GM19328 (cell line): Measurements from ENCODE around the gene NRP1.
"Not testable (repeated sequence)": the region's sequence is repeated elsewhere in the genome, so short reads cannot be mapped to it uniquely, and the experiment has no call there.

Experiments
- ATAC-seq: cut with Tn5 transposase; IDR thresholded peaks from one replicate; pipeline ENCODE4 v1.9.1; 2021; ENCODE audit warnings: mild to moderate bottlenecking, moderate library complexity; ENCODE audit not compliant: unreplicated experiment

NRP1 gene

GRCh38 chr10:33154590-33154989, 179.9 kb downstream of the NRP1 start:
- ATAC-seq: no peak

DNA sequence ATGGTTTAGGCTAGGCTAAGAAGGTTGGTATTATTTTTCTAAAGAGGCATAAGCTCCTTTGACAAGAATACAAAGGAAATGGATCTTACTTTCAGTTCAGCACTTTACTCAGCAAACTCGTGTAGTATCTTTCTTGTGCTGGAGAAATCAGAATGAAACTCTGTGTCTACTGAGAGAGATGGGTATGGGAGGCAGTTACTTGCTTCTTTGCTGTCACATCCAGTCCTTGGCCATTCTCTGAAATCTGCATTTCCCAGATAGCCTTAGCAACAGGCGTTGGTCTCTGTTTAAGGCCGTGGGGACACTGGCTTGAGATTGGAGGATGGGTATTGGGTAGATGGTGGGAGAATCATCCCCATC, 180.5 kb downstream of the NRP1 start:
- ATAC-seq: no peak

DNA sequence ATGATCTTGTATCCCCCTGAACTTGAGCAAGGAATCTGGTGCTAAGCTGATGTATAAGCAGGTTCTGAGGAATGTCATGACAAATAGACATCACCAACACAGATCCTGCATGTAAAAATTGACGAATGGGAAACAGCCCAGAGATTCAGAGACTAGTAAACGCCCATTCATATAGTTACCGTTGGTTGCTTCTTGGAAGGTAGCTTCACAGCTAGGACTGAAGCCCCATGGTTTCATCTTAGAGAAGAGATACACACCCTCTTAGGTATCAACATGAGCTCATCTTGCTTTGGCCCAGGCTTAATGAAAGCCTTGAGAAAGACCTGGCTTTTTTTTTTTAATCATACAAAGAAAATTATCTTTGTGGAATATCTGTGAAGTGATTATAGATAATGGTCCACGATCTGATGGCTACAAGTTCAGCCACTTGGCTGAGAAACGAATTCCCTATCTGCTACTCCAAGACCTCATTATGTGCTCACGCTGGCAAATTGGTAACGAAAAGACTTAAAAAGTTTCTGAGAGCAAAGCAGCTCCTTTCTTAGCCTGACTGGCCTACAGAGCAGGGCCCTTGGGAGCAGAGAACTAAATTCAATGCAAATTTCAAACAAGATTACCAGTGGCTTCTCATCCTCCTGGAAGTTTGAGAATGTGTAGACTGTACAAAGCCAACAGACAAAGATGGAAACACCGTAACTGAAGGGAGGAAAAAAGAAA, 181.1 kb downstream of the NRP1 start:
- ATAC-seq: no peak

- no peak for ATAC-seq
Measured at GRCh38 chr10:33152750-33153149, 181.7 kb downstream of the NRP1 start.

GRCh38 chr10:33152146-33152545, 182.3 kb downstream of the NRP1 start:
- no peak for ATAC-seq

DNA sequence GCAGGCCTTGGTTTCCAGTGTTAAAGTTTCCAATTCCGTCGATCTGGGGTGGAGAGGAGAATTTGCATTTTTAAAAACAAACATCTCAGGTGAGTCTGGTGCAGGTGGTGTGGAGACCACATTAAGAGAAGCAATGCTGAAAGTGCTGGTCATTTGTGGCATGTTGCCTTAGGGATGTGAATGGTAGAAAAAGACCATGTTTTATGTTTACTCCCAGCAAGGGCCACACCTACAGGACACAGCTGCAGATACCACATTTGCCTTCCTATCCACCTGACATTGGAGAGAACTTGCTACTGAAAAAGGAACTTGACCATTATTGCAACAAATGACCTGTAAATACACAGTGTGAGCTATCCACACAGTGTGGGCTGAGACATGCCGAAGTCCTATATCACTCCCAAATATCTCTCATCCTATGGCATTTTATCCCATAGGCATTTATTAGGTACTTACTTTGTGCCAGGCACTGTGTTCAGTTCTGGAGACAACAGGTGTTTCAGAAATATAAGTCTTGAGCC, 183.1 kb downstream of the NRP1 start:
- peak; percentile 44 for ATAC-seq

- ATAC-seq: no peak
Measured at GRCh38 chr10:33150889-33151288, 183.6 kb downstream of the NRP1 start.

DNA sequence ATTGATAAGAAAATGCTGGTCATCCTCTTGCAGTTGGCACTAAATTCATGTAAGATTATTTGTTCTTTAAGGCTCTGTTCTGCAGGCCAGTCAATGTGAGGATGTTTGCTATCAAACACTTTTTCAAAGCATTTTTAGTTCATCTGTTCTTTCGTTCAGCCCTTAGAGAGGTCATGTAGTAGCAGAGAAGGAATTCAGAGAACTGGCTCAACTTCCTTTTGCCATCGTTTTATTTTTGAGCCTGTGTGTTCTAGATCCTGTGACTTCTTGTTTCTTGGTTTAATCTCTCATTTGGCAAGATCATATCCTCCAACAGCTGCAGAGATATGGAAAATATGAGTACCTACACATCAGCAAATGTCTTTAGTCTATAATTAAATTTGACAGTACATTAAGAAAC, 184.3 kb downstream of the NRP1 start:
- ATAC-seq: no peak

- ATAC-seq: no peak
Measured at GRCh38 chr10:33147013-33147310, 187.5 kb downstream of the NRP1 start.

- ATAC-seq: no peak
Measured at GRCh38 chr10:33146189-33147012, 188.1 kb downstream of the NRP1 start.

GRCh38 chr10:33145451-33146188, 188.8 kb downstream of the NRP1 start:
- no peak for ATAC-seq

GRCh38 chr10:33143160-33143728, 191.2 kb downstream of the NRP1 start:
- ATAC-seq: no peak

DNA sequence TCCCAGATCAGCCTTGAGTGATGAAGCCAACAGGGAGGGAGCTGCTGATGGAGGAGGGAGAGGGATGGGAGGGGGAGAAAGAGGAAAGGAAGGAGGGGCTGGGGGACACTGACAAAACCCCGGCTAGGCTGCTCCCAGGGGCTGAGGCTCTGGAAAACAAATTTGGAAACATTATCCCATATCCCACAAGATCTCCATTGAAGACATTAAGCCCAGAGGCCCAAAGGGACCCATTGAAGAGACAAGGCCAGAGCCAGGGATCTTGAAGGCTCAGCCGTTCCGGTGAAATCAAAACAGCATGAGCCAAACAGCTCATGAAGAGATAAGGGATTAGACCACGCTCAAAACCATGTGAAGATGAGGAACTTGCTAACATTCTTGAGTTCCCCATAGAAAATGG, 192.2 kb downstream of the NRP1 start:
- ATAC-seq: no peak

DNA sequence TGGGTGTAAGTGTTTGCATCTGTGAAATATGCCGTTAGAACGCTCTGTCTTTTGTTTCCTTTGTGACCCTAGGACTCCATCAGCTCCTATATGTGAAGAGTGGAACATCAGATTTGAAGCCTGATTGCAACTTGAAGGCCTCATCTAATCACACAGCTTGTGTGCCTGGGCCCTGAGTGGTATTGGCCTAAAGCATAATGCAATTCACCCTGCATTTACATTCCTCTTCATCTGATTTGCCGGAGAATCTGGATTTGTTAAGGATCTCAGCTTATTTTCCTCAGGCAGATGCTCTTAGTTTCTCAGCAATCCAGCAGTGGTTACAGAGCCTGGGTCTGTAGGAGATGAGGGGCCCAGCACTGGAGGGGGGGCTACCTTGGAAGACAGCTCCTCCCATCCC, 193.2 kb downstream of the NRP1 start:
- ATAC-seq: no peak

- no peak for ATAC-seq
Measured at GRCh38 chr10:33139181-33139646, 195.3 kb downstream of the NRP1 start.

DNA sequence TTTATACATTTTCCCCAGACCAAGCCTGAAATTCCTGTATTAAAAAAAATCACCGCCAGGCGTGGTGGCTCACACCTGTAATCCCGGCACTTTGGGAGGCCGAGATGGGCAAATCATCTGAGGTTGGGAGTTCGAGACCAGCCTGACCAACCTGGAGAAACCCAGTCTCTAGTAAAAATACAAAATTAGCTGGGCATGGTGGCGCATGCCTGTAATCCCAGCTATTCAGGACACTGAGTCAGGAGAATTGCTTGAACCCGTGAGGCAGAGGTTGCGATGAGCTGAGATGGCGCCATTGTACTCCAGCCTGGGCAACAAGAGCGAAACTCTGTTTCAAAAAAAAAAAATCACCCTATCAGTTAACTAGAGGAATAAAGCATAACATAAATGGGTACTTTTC, 195.8 kb downstream of the NRP1 start:
- not testable (repeated sequence) for ATAC-seq

- ATAC-seq: no peak
Measured at GRCh38 chr10:33137356-33138005, 197.0 kb downstream of the NRP1 start.

GRCh38 chr10:33136781-33137180, 197.7 kb downstream of the NRP1 start:
- ATAC-seq: no peak

DNA sequence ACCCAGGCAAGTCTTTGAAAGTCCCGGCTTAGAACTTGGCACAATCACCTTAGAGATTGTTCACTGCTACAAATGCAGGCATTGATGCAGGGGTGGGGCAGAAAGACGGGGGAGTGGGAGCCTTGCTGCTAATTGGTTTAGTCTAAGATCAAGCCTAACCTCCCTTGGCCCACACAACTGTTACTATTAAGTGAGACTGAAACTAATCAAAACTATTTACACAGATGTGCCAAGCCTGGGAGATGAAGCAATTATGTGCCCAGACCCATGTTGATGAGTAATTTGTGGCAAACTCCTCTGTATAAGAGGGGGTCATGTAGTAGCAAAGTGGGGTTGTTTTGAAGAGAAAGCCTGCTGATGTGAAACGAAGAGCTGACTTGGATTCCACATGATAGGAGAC, 198.2 kb downstream of the NRP1 start:
- no peak for ATAC-seq

GRCh38 chr10:33134011-33134751, 200.3 kb downstream of the NRP1 start:
- ATAC-seq: no peak
